DND-41 (cell line): Measurements from ENCODE around the gene GMEB2.

Experiments
- CTCF ChIP-seq: IDR thresholded peaks from 2 replicates; pipeline ENCODE4 v1.5.1; 2012; ENCODE audit warnings: borderline replicate concordance, low read length, moderate library complexity, mild to moderate bottlenecking; ENCODE audit not compliant: poor library complexity, severe bottlenecking; ENCODE audit errors: extremely low read depth
- EZH2 ChIP-seq: IDR thresholded peaks from 3 replicates; pipeline ENCODE4 v1.6.1; 2012; ENCODE audit warnings: borderline replicate concordance, low read depth, mild to moderate bottlenecking, moderate library complexity, low read length, inconsistent platforms; ENCODE audit not compliant: severe bottlenecking

GRCh38 chr20:63663332-63664066 lies 36.6 kb upstream of the GMEB2 start:
- no peak for TF ChIP-seq CTCF
- TF ChIP-seq EZH2 = no peak
